ENCODE data around the gene KBTBD12. TPM values are rescaled to one million over a fixed set of nuclear protein-coding genes. Genes with fewer than 3 reads are reported as not detected.

The KBTBD12 gene
- total and polyA plus RNA-seq, 7 experiments from 2014 or later, result not detected

Other genes starting within 250 kb of the KBTBD12 start
- gene ABTB1, start 242.3 kb upstream of the KBTBD12 start, total RNA-seq, result 100 to 1,000 TPM in 4 of 5 experiments, 10 to 100 TPM in 1; 26.7 to 182 (median 124) TPM
- 10 to 100 TPM; 67.4 to 86.8 TPM for gene ABTB1, start 242.3 kb upstream of the KBTBD12 start, polyA plus RNA-seq
- 1 to 10 TPM; 1.0 to 6.0 (median 2.1) TPM for gene MGLL, start 92.7 kb upstream of the KBTBD12 start, total RNA-seq
- gene MGLL, start 92.7 kb upstream of the KBTBD12 start, polyA plus RNA-seq, result not detected
- 100 to 1,000 TPM; 110 to 219 (median 132) TPM for gene SEC61A1, start 137.2 kb downstream of the KBTBD12 start, total RNA-seq
- 100 to 1,000 TPM in 1 of 2 donors, 10 to 100 TPM in 1; 94.8 to 117 TPM for gene SEC61A1, start 137.2 kb downstream of the KBTBD12 start, polyA plus RNA-seq
- gene RUVBL1, start 208.6 kb downstream of the KBTBD12 start, total RNA-seq, result 10 to 100 TPM; 16.8 to 59.3 (median 22.5) TPM
- 10 to 100 TPM; 54.8 to 73.7 TPM for gene RUVBL1, start 208.6 kb downstream of the KBTBD12 start, polyA plus RNA-seq
- gene EEFSEC, start 238.2 kb downstream of the KBTBD12 start, total RNA-seq, result 10 to 100 TPM; 17.3 to 18.5 (median 17.9) TPM
- gene EEFSEC, start 238.2 kb downstream of the KBTBD12 start, polyA plus RNA-seq, result 10 to 100 TPM; 22.5 to 31.4 TPM